Measurements from ENCODE around the gene FXYD3. TPM values are rescaled to one million over a fixed set of nuclear protein-coding genes. Genes with fewer than 3 reads are reported as not detected.

The FXYD3 gene
- total and polyA plus RNA-seq, 2 of the 13 experiments (the other 11 are each of a cell fraction or from before 2014, with no cell fraction given), result 4.9 TPM; not detected in 1

DNA sequence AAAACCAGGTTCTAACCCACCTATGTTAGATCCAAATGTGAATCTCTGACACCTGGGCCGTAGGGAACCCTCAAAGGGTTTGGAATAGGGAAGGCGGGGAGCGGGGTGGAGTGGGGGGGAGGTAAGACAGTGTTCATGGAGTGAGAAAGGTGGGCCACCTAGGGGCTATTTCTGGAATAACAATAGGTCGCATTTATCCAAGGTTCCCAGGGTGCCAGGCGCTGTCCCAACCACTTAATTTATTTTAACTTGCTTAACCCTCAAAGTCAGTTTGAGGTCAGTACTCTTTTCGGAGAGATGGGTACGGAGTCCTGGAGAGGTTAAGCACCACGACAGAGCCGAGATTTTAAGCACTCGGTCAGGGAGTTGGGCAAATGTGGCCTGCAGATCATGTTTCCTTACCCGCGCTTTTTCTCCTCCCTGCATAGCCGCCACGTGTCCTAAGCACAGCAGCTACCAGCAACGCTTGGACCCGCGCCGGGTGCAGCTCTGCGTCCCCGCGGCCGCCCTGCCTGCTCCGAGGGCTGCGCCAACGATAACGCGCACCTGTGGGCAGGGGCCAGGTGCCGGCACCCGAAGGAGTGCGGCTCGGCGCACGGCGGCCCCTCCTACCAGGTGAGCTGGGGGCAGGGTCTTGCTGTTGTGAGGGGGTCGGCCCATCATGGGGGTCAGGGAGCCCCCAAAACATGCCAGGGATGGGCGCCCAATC, 25.0 kb upstream of the FXYD3 start (continued):
- TF ChIP-seq, protein P1, sequence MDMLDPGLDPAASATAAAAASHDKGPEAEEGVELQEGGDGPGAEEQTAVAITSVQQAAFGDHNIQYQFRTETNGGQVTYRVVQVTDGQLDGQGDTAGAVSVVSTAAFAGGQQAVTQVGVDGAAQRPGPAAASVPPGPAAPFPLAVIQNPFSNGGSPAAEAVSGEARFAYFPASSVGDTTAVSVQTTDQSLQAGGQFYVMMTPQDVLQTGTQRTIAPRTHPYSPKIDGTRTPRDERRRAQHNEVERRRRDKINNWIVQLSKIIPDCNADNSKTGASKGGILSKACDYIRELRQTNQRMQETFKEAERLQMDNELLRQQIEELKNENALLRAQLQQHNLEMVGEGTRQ (IDR thresholded peaks at IDR 0.05; ENCODE audit: low read depth, low read length), result no peak
- TF ChIP-seq, protein P1 (CRISPR knock-in tag; IDR thresholded peaks at IDR 0.05; ENCODE audit: borderline replicate concordance), result no peak
- TF ChIP-seq GFI1 (CRISPR knock-in tag; IDR thresholded peaks at IDR 0.05; ENCODE audit: borderline replicate concordance) (no peak), ZNF768 (CRISPR knock-in tag; IDR thresholded peaks at IDR 0.05) (peak; percentile 14; the same call in 1 of the 2 replicates), ZNF614 (CRISPR knock-in tag; IDR thresholded peaks at IDR 0.05; ENCODE audit: borderline replicate concordance) (no peak), PAWR (CRISPR knock-in tag; IDR thresholded peaks at IDR 0.05; ENCODE audit: borderline replicate concordance) (no peak), CENPT (CRISPR knock-in tag; IDR thresholded peaks at IDR 0.05; ENCODE audit: low read depth) (no peak), HNRNPUL1 (IDR thresholded peaks at IDR 0.05; ENCODE audit: low read depth, low read length) (no peak), SALL1 (CRISPR knock-in tag; IDR thresholded peaks at IDR 0.05) (0 out of 2 replicates have a peak, but pooled peaks have one; percentile 32)
- TF ChIP-seq, protein P2, sequence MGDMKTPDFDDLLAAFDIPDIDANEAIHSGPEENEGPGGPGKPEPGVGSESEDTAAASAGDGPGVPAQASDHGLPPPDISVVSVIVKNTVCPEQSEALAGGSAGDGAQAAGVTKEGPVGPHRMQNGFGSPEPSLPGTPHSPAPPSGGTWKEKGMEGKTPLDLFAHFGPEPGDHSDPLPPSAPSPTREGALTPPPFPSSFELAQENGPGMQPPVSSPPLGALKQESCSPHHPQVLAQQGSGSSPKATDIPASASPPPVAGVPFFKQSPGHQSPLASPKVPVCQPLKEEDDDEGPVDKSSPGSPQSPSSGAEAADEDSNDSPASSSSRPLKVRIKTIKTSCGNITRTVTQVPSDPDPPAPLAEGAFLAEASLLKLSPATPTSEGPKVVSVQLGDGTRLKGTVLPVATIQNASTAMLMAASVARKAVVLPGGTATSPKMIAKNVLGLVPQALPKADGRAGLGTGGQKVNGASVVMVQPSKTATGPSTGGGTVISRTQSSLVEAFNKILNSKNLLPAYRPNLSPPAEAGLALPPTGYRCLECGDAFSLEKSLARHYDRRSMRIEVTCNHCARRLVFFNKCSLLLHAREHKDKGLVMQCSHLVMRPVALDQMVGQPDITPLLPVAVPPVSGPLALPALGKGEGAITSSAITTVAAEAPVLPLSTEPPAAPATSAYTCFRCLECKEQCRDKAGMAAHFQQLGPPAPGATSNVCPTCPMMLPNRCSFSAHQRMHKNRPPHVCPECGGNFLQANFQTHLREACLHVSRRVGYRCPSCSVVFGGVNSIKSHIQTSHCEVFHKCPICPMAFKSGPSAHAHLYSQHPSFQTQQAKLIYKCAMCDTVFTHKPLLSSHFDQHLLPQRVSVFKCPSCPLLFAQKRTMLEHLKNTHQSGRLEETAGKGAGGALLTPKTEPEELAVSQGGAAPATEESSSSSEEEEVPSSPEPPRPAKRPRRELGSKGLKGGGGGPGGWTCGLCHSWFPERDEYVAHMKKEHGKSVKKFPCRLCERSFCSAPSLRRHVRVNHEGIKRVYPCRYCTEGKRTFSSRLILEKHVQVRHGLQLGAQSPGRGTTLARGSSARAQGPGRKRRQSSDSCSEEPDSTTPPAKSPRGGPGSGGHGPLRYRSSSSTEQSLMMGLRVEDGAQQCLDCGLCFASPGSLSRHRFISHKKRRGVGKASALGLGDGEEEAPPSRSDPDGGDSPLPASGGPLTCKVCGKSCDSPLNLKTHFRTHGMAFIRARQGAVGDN (CRISPR knock-in tag; IDR thresholded peaks at IDR 0.05), result peak; percentile 56
- TF ChIP-seq, protein P3, sequence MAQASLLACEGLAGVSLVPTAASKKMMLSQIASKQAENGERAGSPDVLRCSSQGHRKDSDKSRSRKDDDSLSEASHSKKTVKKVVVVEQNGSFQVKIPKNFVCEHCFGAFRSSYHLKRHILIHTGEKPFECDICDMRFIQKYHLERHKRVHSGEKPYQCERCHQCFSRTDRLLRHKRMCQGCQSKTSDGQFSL (CRISPR knock-in tag; IDR thresholded peaks at IDR 0.05), result peak; percentile 93
- TF ChIP-seq, protein P4, sequence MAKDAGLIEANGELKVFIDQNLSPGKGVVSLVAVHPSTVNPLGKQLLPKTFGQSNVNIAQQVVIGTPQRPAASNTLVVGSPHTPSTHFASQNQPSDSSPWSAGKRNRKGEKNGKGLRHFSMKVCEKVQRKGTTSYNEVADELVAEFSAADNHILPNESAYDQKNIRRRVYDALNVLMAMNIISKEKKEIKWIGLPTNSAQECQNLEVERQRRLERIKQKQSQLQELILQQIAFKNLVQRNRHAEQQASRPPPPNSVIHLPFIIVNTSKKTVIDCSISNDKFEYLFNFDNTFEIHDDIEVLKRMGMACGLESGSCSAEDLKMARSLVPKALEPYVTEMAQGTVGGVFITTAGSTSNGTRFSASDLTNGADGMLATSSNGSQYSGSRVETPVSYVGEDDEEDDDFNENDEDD (CRISPR knock-in tag; IDR thresholded peaks at IDR 0.05; ENCODE audit: borderline replicate concordance), result 0 out of 2 replicates have a peak, but pooled peaks have one; percentile 15
- TF ChIP-seq, protein P5, sequence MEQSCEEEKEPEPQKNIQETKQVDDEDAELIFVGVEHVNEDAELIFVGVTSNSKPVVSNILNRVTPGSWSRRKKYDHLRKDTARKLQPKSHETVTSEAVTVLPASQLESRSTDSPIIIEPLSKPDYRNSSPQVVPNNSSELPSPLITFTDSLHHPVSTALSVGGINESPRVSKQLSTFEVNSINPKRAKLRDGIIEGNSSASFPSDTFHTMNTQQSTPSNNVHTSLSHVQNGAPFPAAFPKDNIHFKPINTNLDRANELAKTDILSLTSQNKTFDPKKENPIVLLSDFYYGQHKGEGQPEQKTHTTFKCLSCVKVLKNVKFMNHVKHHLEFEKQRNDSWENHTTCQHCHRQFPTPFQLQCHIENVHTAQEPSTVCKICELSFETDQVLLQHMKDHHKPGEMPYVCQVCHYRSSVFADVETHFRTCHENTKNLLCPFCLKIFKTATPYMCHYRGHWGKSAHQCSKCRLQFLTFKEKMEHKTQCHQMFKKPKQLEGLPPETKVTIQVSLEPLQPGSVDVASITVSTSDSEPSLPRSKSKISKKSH (CRISPR knock-in tag; IDR thresholded peaks at IDR 0.05; ENCODE audit: borderline replicate concordance), result no peak
- TF ChIP-seq, protein P6, sequence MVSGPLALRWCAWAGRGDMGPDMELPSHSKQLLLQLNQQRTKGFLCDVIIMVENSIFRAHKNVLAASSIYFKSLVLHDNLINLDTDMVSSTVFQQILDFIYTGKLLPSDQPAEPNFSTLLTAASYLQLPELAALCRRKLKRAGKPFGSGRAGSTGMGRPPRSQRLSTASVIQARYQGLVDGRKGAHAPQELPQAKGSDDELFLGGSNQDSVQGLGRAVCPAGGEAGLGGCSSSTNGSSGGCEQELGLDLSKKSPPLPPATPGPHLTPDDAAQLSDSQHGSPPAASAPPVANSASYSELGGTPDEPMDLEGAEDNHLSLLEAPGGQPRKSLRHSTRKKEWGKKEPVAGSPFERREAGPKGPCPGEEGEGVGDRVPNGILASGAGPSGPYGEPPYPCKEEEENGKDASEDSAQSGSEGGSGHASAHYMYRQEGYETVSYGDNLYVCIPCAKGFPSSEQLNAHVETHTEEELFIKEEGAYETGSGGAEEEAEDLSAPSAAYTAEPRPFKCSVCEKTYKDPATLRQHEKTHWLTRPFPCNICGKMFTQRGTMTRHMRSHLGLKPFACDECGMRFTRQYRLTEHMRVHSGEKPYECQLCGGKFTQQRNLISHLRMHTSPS (CRISPR knock-in tag; IDR thresholded peaks at IDR 0.05; ENCODE audit: low read depth), result no peak
